GM13976 (cell line): Measurements from ENCODE around the gene FOXC1.

Experiments used
- DNase-seq: peaks from one replicate; pipeline ENCODE4 v3.0.0; 2012; ENCODE audit warnings: low spot score
- CTCF ChIP-seq: IDR thresholded peaks from 2 replicates; pipeline ENCODE4 v1.5.1; 2012; ENCODE audit warnings: borderline replicate concordance, mild to moderate bottlenecking; ENCODE audit not compliant: insufficient read depth; ENCODE audit errors: extremely low read depth, missing control alignments, control extremely low read depth
- in situ Hi-C: fragments of 300-500 bp; cut with MboI; formaldehyde crosslinking; loops from one replicate; pipeline ENCODE4 v1.12.0; 2022; ENCODE audit warnings: low sequenced_read_pairs, mixed read lengths, inconsistent platforms; ENCODE audit not compliant: unreplicated experiment

FOXC1 gene

GRCh38 chr6:1597121-1597744, 12.5 kb upstream of the FOXC1 start:
- in situ Hi-C loops = loop anchor here (10.0 to 25.0 kb wide), 2 partner anchors 758 to 1040 kb away; no protein-coding TSS in a partner anchor
- no peak for TF ChIP-seq CTCF
- peak; percentile 6 for DNase-seq

GRCh38 chr6:1597924-1598323, 11.8 kb upstream of the FOXC1 start:
- DNase-seq = no peak
- in situ Hi-C loops = loop anchor here (10.0 to 25.0 kb wide), 2 partner anchors 757 to 1039 kb away; no protein-coding TSS in a partner anchor
- TF ChIP-seq CTCF = no peak

GRCh38 chr6:1598433-1598832, 11.3 kb upstream of the FOXC1 start:
- in situ Hi-C loops = loop anchor here (10.0 to 25.0 kb wide), 2 partner anchors 756 to 1039 kb away; no protein-coding TSS in a partner anchor
- no peak for DNase-seq
- TF ChIP-seq CTCF = no peak

- in situ Hi-C loops = loop anchor here (10.0 to 25.0 kb wide), 2 partner anchors 756 to 1038 kb away; no protein-coding TSS in a partner anchor
- TF ChIP-seq CTCF = no peak
Observed at GRCh38 chr6:1598886-1599285, 10.8 kb upstream of the FOXC1 start.

GRCh38 chr6:1599469-1599868, 10.2 kb upstream of the FOXC1 start:
- DNase-seq = no peak
- no peak for TF ChIP-seq CTCF
- in situ Hi-C loops = loop anchor here (10.0 to 25.0 kb wide), 2 partner anchors 755 to 1038 kb away; no protein-coding TSS in a partner anchor

More at GRCh38 chr6:1598886-1599285, 10.8 kb upstream of the FOXC1 start:
- no peak for DNase-seq

GRCh38 chr6:1600063-1600763, 9.5 kb upstream of the FOXC1 start:
- in situ Hi-C loops = loop anchor here (25.0 kb wide), 1 partner anchor 587 kb away; no protein-coding TSS in a partner anchor
- TF ChIP-seq CTCF = no peak
- no peak for DNase-seq
